H9 (cell line): ENCODE measurements around the gene FAM171A1. TPM values are rescaled to one million over a fixed set of nuclear protein-coding genes. Genes with fewer than 3 reads are reported as not detected.

Experiments used
- DNase-seq: peaks from one replicate; pipeline ENCODE4 v3.0.0-alpha.2; 2017
- H2AFZ ChIP-seq: one replicate; pipeline ENCODE4 v1.6.1; 2013; ENCODE audit warnings: mild to moderate bottlenecking, low read length, control low read depth, moderate library complexity
- H2AK5ac ChIP-seq: 2 replicates; pipeline ENCODE4 v1.6.1; 2013; ENCODE audit warnings: low read length, control low read depth, mixed read lengths; ENCODE audit not compliant: insufficient read length
- H2BK120ac ChIP-seq: one replicate; pipeline ENCODE4 v1.6.1; 2013; ENCODE audit warnings: low read depth, mild to moderate bottlenecking, low read length, control low read depth, inconsistent platforms; ENCODE audit not compliant: poor library complexity, severe bottlenecking
- H2BK12ac ChIP-seq: 2 replicates; pipeline ENCODE4 v1.6.1; 2013; ENCODE audit warnings: low read length, control low read depth, mixed read lengths, low read depth; ENCODE audit not compliant: insufficient read length
- H2BK15ac ChIP-seq: 2 replicates; pipeline ENCODE4 v1.6.1; 2013; ENCODE audit warnings: low read depth, low read length, control low read depth
- H2BK20ac ChIP-seq: one replicate; pipeline ENCODE4 v1.6.1; 2013; ENCODE audit warnings: low read depth, mild to moderate bottlenecking, low read length, control low read depth, inconsistent platforms; ENCODE audit not compliant: poor library complexity, severe bottlenecking
- H2BK5ac ChIP-seq: 2 replicates; pipeline ENCODE4 v1.6.1; 2013; ENCODE audit warnings: low read length, control low read depth, mixed read lengths; ENCODE audit not compliant: insufficient read length
- H3K14ac ChIP-seq: 2 replicates; pipeline ENCODE4 v1.6.1; 2013; ENCODE audit warnings: low read length, control low read depth; ENCODE audit not compliant: insufficient read depth
- H3K18ac ChIP-seq: 2 replicates; pipeline ENCODE4 v1.6.1; 2013; ENCODE audit warnings: low read depth, mild to moderate bottlenecking, mixed read lengths, low read length, control low read depth; ENCODE audit not compliant: insufficient read length
- H3K23ac ChIP-seq: 2 replicates; pipeline ENCODE4 v1.6.1; 2013; ENCODE audit warnings: low read length, control low read depth, mixed read lengths, low read depth; ENCODE audit not compliant: insufficient read length
- H3K23me2 ChIP-seq: 2 replicates; pipeline ENCODE4 v1.6.1; 2013; ENCODE audit warnings: low read depth, mild to moderate bottlenecking, mixed read lengths, low read length, control low read depth; ENCODE audit not compliant: insufficient read length, poor library complexity, severe bottlenecking
- H3K27ac ChIP-seq: 2 replicates; pipeline ENCODE4 v1.5.1; 2013; ENCODE audit warnings: low read length, control low read depth, mixed read lengths, low read depth; ENCODE audit not compliant: insufficient read length
- H3K27me3 ChIP-seq: 2 replicates; pipeline ENCODE4 v1.6.1; 2013; ENCODE audit warnings: low read length, control low read depth, inconsistent platforms; ENCODE audit not compliant: insufficient read depth
- H3K4ac ChIP-seq: 2 replicates; pipeline ENCODE4 v1.6.1; 2013; ENCODE audit warnings: low read depth, mild to moderate bottlenecking, control low read depth, inconsistent platforms, low read length, moderate library complexity
- H3K4me1 ChIP-seq: 2 replicates; pipeline ENCODE4 v1.6.1; 2013; ENCODE audit warnings: low read length, control low read depth, inconsistent platforms; ENCODE audit not compliant: insufficient read depth
- H3K4me2 ChIP-seq: 2 replicates; pipeline ENCODE4 v1.6.1; 2013; ENCODE audit warnings: low read length, control low read depth, mixed read lengths; ENCODE audit not compliant: insufficient read length, insufficient read depth
- H3K56ac ChIP-seq: 2 replicates; pipeline ENCODE4 v1.6.1; 2013; ENCODE audit warnings: low read depth, mild to moderate bottlenecking, mixed read lengths, low read length, control low read depth; ENCODE audit not compliant: insufficient read length
- H3K79me1 ChIP-seq: 2 replicates; pipeline ENCODE4 v1.6.1; 2013; ENCODE audit warnings: low read depth, mild to moderate bottlenecking, moderate library complexity, low read length, control low read depth, inconsistent platforms; ENCODE audit not compliant: insufficient read depth, poor library complexity, severe bottlenecking
- H3K79me2 ChIP-seq: 2 replicates; pipeline ENCODE4 v1.6.1; 2013; ENCODE audit warnings: low read length, control low read depth, inconsistent platforms; ENCODE audit not compliant: insufficient read depth
- H3K9ac ChIP-seq: 2 replicates; pipeline ENCODE4 v1.6.1; 2013; ENCODE audit warnings: low read length, control low read depth, mixed read lengths; ENCODE audit not compliant: insufficient read length; ENCODE audit errors: extremely low read depth
- H3K9me3 ChIP-seq: one replicate; pipeline ENCODE4 v1.6.1; 2013; ENCODE audit warnings: low read depth, low read length, inconsistent platforms; ENCODE audit not compliant: control insufficient read depth
- H3T11ph ChIP-seq: one replicate; pipeline ENCODE4 v1.6.1; 2013; ENCODE audit warnings: mild to moderate bottlenecking, low read length, control low read depth, inconsistent platforms
- H4K20me1 ChIP-seq: one replicate; pipeline ENCODE4 v1.6.1; 2013; ENCODE audit not compliant: control insufficient read depth, insufficient read length, insufficient read depth
- H4K5ac ChIP-seq: 2 replicates; pipeline ENCODE4 v1.6.1; 2013; ENCODE audit warnings: low read depth, mild to moderate bottlenecking, mixed read lengths, low read length, control low read depth; ENCODE audit not compliant: insufficient read length
- H4K8ac ChIP-seq: replicated peaks from 2 replicates; pipeline ENCODE4 v1.6.1; 2013; ENCODE audit warnings: low read length, control low read depth, mixed read lengths, low read depth; ENCODE audit not compliant: insufficient read length
- H4K91ac ChIP-seq: 2 replicates; pipeline ENCODE4 v1.6.1; 2013; ENCODE audit warnings: low read depth, mild to moderate bottlenecking, moderate library complexity, mixed read lengths, low read length, control low read depth; ENCODE audit not compliant: insufficient read length
- H3K27ac Mint-ChIP-seq, 3 experiments: 2 replicates in 2 of 3; 3 replicates in 1 of 3; pipeline ENCODE4 v1.8.0; 2020 to 2021; ENCODE audit warnings: mixed read lengths in 3 of 3, mild to moderate bottlenecking in 1 of 3, moderate library complexity in 1 of 3
- H3K27me3 Mint-ChIP-seq: 2 replicates; pipeline ENCODE4 v1.8.0; 2021; ENCODE audit warnings: low read depth, mild to moderate bottlenecking, moderate library complexity, mixed read lengths
- H3K36me3 Mint-ChIP-seq, 3 experiments: 2 replicates in 2 of 3; 3 replicates in 1 of 3; pipeline ENCODE4 v1.8.0; 2020 to 2021; ENCODE audit warnings: low read depth in 3 of 3, mixed read lengths in 3 of 3; ENCODE audit not compliant: insufficient read depth in 1 of 3
- H3K4me1 Mint-ChIP-seq, 2 experiments: 2 replicates each; pipeline ENCODE4 v1.8.0; 2020; ENCODE audit warnings: mixed read lengths in 2 of 2
- H3K4me3 Mint-ChIP-seq, 2 experiments: 2 replicates in 1 of 2; 3 replicates in 1 of 2; pipeline ENCODE4 v1.8.0; 2020 to 2021; ENCODE audit warnings: mild to moderate bottlenecking in 2 of 2, mixed read lengths in 2 of 2, moderate library complexity in 1 of 2
- H3K9me3 Mint-ChIP-seq, 2 experiments: 2 replicates in 1 of 2; 3 replicates in 1 of 2; pipeline ENCODE4 v1.8.0; 2020; ENCODE audit warnings: mild to moderate bottlenecking in 2 of 2, mixed read lengths in 2 of 2, moderate library complexity in 1 of 2
- WGBS: extraction: QIAGEN DNeasy Blood & Tissue Kit; methylation state at CpG from one replicate; pipeline ENCODE4 v1.1.7; 2013; ENCODE audit warnings: missing lambda C conversion rate, low lambda C conversion rate, mixed read lengths; ENCODE audit not compliant: insufficient read length; ENCODE audit errors: extremely low coverage; 5-methylcytosine and 5-hydroxymethylcytosine counted together
- total RNA-seq: library from RNA; stranded (reverse); gene quantifications from 2 replicates; pipeline ENCODE4 v1.2.1, GENCODE V29; 2021
- TF ChIP-seq, protein P1 (sequence below): fragments of 200-600 bp; sonication (generic); conservative IDR thresholded peaks from 3 replicates; pipeline ENCODE4 v1.8.0; 2021; ENCODE audit warnings: antibody characterized with exemption, mild to moderate bottlenecking

The FAM171A1 gene
- total RNA-seq, 1 experiment from 2014 or later = 37.4 TPM

DNA sequence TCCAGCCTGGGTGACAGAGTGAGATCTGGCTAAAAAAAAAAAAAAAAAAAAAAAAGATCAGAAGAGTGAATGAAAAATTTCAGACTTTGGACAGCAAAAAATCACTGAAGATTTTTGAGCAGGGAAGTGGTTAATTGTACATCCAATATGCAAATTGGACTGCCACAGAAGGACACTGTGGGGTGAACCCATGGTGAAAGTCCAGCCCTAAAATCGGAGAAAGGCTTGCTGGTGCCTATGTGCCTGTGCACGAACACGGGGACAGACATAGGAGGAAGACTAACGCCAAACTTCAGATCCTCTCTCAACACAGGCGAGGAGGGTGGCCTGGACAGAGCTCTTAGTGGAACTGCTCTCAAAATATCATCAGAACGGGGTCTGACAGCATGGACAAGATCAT lies 65.5 kb downstream of the FAM171A1 start:
- H3K9me3 Mint-ChIP-seq = no peaks in the 10 kb centered on the region
- H3K27ac ChIP-seq = no peak overlapping the region
- H3K4me1 ChIP-seq = 0 out of 2 replicates have a peak, but pooled peaks cover 2% of the 10 kb centered on the region
- no CpG with 5 or more reads among the region's 6 CpGs for WGBS
- H4K91ac ChIP-seq = no peak overlapping the region
- H3K27ac Mint-ChIP-seq = no peak overlapping the region
- H3K4ac ChIP-seq = no peak overlapping the region
- H2BK15ac ChIP-seq = no peak overlapping the region
- H3K23ac ChIP-seq = no peak overlapping the region
- no peak overlapping the region for H3K56ac ChIP-seq
- H2AK5ac ChIP-seq = no peak overlapping the region
- no peaks in the 10 kb centered on the region for H3K27me3 ChIP-seq
- no peak overlapping the region for H2BK12ac ChIP-seq
- no peaks in the 10 kb centered on the region for H3K79me2 ChIP-seq
- H2AFZ ChIP-seq = no peak overlapping the region
- H4K20me1 ChIP-seq = no peaks in the 10 kb centered on the region
- no peaks in the 10 kb centered on the region for H3K79me1 ChIP-seq
- H3K14ac ChIP-seq = no peak overlapping the region
- no peak overlapping the region for H3K9ac ChIP-seq
- H2BK20ac ChIP-seq = no peak overlapping the region
- H3K4me3 Mint-ChIP-seq = no peak overlapping the region
- H2BK5ac ChIP-seq = no peak overlapping the region
- no peak overlapping the region for H3K18ac ChIP-seq
- DNase-seq = no peak
- no peak overlapping the region for H3K4me2 ChIP-seq
- H4K8ac ChIP-seq = no peak overlapping the region
- H3T11ph ChIP-seq = no peak overlapping the region
- peaks cover 14 to 17% of the 10 kb centered on the region in 2 experiments for H3K4me1 Mint-ChIP-seq
- no peaks in the 10 kb centered on the region for H3K27me3 Mint-ChIP-seq
- H2BK120ac ChIP-seq = no peak overlapping the region
- no peak overlapping the region for H4K5ac ChIP-seq
- TF ChIP-seq, protein P1, sequence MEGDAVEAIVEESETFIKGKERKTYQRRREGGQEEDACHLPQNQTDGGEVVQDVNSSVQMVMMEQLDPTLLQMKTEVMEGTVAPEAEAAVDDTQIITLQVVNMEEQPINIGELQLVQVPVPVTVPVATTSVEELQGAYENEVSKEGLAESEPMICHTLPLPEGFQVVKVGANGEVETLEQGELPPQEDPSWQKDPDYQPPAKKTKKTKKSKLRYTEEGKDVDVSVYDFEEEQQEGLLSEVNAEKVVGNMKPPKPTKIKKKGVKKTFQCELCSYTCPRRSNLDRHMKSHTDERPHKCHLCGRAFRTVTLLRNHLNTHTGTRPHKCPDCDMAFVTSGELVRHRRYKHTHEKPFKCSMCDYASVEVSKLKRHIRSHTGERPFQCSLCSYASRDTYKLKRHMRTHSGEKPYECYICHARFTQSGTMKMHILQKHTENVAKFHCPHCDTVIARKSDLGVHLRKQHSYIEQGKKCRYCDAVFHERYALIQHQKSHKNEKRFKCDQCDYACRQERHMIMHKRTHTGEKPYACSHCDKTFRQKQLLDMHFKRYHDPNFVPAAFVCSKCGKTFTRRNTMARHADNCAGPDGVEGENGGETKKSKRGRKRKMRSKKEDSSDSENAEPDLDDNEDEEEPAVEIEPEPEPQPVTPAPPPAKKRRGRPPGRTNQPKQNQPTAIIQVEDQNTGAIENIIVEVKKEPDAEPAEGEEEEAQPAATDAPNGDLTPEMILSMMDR = no peak
- H3K9me3 ChIP-seq = no peaks in the 10 kb centered on the region
- H3K23me2 ChIP-seq = no peaks in the 10 kb centered on the region
- no peaks in the 10 kb centered on the region for H3K36me3 Mint-ChIP-seq
